AG04450 (cell line): ENCODE measurements around the gene OSBPL10. TPM values are rescaled to one million over a fixed set of nuclear protein-coding genes. Genes with fewer than 3 reads are reported as not detected.
A peak's percentile ranks its signal among the peaks of the same experiment; 100 is the strongest.

Experiments
- CTCF ChIA-PET: fragments of 300-600, 350-600 bp; formaldehyde crosslinking; extraction: SDS; loops from one replicate; lab custom pipeline; 2022; ENCODE audit warnings: antibody characterized with exemption, inconsistent platforms; lab: Charles Lee
- POLR2A ChIA-PET: fragments of 350-600 bp; formaldehyde crosslinking; extraction: SDS; loops from one replicate; lab custom pipeline; 2021; ENCODE audit warnings: antibody characterized with exemption, inconsistent platforms; lab: Yijun Ruan, JAX
- DNase-seq: peaks from one replicate; pipeline ENCODE4 v3.0.0-alpha.2; 2011; ENCODE audit warnings: low read depth, low spot score
- H3K27ac ChIP-seq: one replicate; pipeline ENCODE4 v1.5.1; 2012; ENCODE audit warnings: low read depth, low read length, control low read depth
- H3K27me3 ChIP-seq: one replicate; pipeline ENCODE4 v1.6.0; 2012; ENCODE audit warnings: low read length; ENCODE audit not compliant: control insufficient read depth, insufficient read depth
- H3K4me3 ChIP-seq: 2 replicates; pipeline ENCODE4 v1.5.1; 2011; ENCODE audit warnings: mild to moderate bottlenecking, low read depth, low read length, control low read depth
- H3K9me3 ChIP-seq: 2 replicates; pipeline ENCODE4 v1.5.1; 2012; ENCODE audit warnings: low read length; ENCODE audit not compliant: control insufficient read depth, insufficient read depth
- CTCF ChIP-seq: IDR thresholded peaks from 2 replicates; pipeline ENCODE4 v1.5.1; 2011; ENCODE audit warnings: low read depth, low read length, control low read depth, inconsistent platforms
- polyA plus RNA-seq: library from polyadenylated mRNA; depleted of rRNA; stranded (reverse); fragments of >200 nt; gene quantifications from 2 replicates; pipeline ENCODE4 v1.2.3, GENCODE V29; 2011

OSBPL10 gene
- polyA plus RNA-seq, 1 experiment, result 13.2 TPM

- Histone ChIP-seq H3K4me3 (no peak overlapping the region), H3K27ac (no peak overlapping the region), H3K27me3 (no peaks in the 10 kb centered on the region), H3K9me3 (no peaks in the 10 kb centered on the region)
- POLR2A ChIA-PET, result no interaction called here
- no peak for TF ChIP-seq CTCF
- peak; percentile 39 for DNase-seq
- CTCF ChIA-PET, result interaction anchor here (0.6 kb wide), 1 partner anchor 224 kb away, joined by 3 read pairs; no protein-coding TSS in a partner anchor
Observed at GRCh38 chr3:31895471-31895870, 85.6 kb downstream of the OSBPL10 start.

- H3K27ac ChIP-seq, result no peak overlapping the region
- H3K4me3 ChIP-seq, result no peak overlapping the region
- no peak for DNase-seq
- no peak for TF ChIP-seq CTCF
- H3K9me3 ChIP-seq, result no peaks in the 10 kb centered on the region
- CTCF ChIA-PET, result no interaction called here
- H3K27me3 ChIP-seq, result no peaks in the 10 kb centered on the region
- POLR2A ChIA-PET, result no interaction called here
Observed at GRCh38 chr3:31892916-31893573, 88.0 kb downstream of the OSBPL10 start.

- H3K9me3 ChIP-seq, result no peaks in the 10 kb centered on the region
- no peaks in the 10 kb centered on the region for H3K27me3 ChIP-seq
- DNase-seq, result no peak
- ChIA-PET CTCF (no interaction called here), POLR2A (no interaction called here)
- H3K4me3 ChIP-seq, result no peak overlapping the region
- TF ChIP-seq CTCF, result no peak
- no peak overlapping the region for H3K27ac ChIP-seq
Observed at GRCh38 chr3:31892500-31892899, 88.6 kb downstream of the OSBPL10 start.

- no peaks in the 10 kb centered on the region for H3K9me3 ChIP-seq
- H3K27me3 ChIP-seq, result no peaks in the 10 kb centered on the region
- H3K4me3 ChIP-seq, result no peak overlapping the region
- DNase-seq, result no peak
- POLR2A ChIA-PET, result no interaction called here
- CTCF ChIA-PET, result no interaction called here
- no peak overlapping the region for H3K27ac ChIP-seq
- no peak for TF ChIP-seq CTCF
Observed at GRCh38 chr3:31891876-31892455, 89.1 kb downstream of the OSBPL10 start.

GRCh38 chr3:31890742-31891469, 90.2 kb downstream of the OSBPL10 start:
- no peaks in the 10 kb centered on the region for H3K9me3 ChIP-seq
- H3K27me3 ChIP-seq, result no peaks in the 10 kb centered on the region
- no peak overlapping the region for H3K4me3 ChIP-seq
- POLR2A ChIA-PET, result no interaction called here
- CTCF ChIA-PET, result interaction anchor here (0.6 to 1.3 kb wide), 3 partner anchors 129 to 357 kb away, joined by 3 read pairs; no protein-coding TSS in a partner anchor
- no peak for DNase-seq
- no peak for TF ChIP-seq CTCF
- H3K27ac ChIP-seq, result no peak overlapping the region
